ENCODE results near the gene PLCH1.

The PLCH1 gene

DNA sequence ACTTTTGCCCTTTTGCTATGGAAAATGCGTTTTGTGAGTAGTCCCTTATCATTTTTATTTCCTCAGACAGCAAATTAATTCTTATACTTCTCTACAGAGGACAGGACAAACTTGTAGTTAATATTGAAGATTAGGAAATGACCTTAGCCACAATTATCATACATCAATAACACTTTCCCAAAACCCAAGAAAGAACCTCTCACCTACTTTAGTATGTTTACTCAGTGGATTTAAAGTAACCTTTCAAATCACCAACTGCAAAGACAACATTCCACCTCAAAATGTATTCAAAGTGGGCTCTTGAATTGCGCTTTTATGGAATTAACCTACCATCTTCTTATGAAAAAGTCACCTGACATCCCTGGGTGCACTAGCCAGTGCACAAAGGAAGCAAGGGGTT, 107.3 kb downstream of the PLCH1 start:
- TF ChIP-seq, protein P1, sequence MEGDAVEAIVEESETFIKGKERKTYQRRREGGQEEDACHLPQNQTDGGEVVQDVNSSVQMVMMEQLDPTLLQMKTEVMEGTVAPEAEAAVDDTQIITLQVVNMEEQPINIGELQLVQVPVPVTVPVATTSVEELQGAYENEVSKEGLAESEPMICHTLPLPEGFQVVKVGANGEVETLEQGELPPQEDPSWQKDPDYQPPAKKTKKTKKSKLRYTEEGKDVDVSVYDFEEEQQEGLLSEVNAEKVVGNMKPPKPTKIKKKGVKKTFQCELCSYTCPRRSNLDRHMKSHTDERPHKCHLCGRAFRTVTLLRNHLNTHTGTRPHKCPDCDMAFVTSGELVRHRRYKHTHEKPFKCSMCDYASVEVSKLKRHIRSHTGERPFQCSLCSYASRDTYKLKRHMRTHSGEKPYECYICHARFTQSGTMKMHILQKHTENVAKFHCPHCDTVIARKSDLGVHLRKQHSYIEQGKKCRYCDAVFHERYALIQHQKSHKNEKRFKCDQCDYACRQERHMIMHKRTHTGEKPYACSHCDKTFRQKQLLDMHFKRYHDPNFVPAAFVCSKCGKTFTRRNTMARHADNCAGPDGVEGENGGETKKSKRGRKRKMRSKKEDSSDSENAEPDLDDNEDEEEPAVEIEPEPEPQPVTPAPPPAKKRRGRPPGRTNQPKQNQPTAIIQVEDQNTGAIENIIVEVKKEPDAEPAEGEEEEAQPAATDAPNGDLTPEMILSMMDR (IDR thresholded peaks at IDR 0.05): no peak
- H3K27me3 ChIP-seq: no peaks in the 10 kb centered on the region
- H3K9me3 ChIP-seq: no peaks in the 10 kb centered on the region
- H3K27ac ChIP-seq: no peak overlapping the region
- no peaks in the 10 kb centered on the region for H3K36me3 ChIP-seq
- no peaks in the 10 kb centered on the region for H3K4me1 ChIP-seq (ENCODE audit: control insufficient read depth in 1 of 2, insufficient read depth in 1 of 2, low read depth in 1 of 2, low read length in 1 of 2)
- no peak overlapping the region for H3K4me3 ChIP-seq (ENCODE audit: low read depth in 1 of 2, low read length in 1 of 2)

DNA sequence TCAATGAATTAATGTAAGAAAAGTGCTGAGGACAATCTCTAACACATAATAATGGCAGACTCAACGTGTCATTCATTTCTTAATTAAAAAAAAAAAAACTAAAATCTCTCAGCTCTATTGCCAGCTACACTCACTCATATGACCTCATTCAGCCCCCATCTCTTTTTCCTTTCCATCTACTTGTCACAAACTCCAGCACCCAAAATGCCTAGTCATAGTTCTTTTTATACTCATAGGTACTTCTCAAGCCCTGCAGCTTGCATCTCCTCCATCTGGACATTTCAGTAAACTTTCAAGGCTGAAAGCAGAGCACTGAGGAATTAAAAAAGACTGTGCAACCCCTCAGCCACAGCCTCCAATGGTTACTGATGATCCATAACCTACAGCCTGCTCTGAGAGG, 109.8 kb downstream of the PLCH1 start:
- Histone ChIP-seq H3K4me3 (ENCODE audit: low read depth in 1 of 2, low read length in 1 of 2) (no peak overlapping the region), H3K36me3 (no peaks in the 10 kb centered on the region), H3K9me3 (no peaks in the 10 kb centered on the region), H3K27ac (no peak overlapping the region), H3K4me1 (ENCODE audit: control insufficient read depth in 1 of 2, insufficient read depth in 1 of 2, low read depth in 1 of 2, low read length in 1 of 2) (no peaks in the 10 kb centered on the region), H3K27me3 (no peaks in the 10 kb centered on the region)
- TF ChIP-seq, protein P1 (IDR thresholded peaks at IDR 0.05): no peak

DNA sequence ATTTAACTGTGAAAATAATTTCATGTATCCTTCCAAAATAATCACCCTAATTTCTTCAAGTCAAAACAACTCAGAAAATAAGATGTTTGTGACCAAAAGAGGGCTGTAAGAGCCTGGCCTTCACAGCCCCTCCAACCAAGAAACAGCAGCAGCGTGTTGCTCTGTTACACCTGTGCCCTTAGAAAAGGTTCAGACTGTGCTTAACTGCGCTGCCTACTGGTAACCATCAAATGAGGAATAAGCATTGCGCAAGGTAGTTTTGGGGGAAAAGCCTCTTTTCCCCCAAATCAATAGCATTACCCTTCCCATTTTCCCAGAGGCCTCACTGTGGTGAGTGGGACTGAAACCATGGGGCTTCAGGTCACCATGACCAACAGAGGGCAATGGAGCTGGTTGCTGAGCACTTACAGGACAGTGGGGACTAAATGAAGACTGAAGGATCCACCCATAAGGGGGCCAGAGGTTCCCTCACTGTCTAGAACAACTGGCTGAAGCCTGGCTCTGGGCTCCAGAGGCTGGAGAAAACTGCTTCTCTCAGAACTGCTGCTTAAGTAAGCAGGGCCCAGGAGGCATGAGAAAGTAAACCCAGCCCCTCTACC, 110.7 kb downstream of the PLCH1 start:
- H3K9me3 ChIP-seq: no peaks in the 10 kb centered on the region
- TF ChIP-seq, protein P1 (IDR thresholded peaks at IDR 0.05): no peak
- no peak overlapping the region for H3K4me3 ChIP-seq (ENCODE audit: low read depth in 1 of 2, low read length in 1 of 2)
- no peaks in the 10 kb centered on the region for H3K4me1 ChIP-seq (ENCODE audit: control insufficient read depth in 1 of 2, insufficient read depth in 1 of 2, low read depth in 1 of 2, low read length in 1 of 2)
- H3K27me3 ChIP-seq: no peaks in the 10 kb centered on the region
- no peak overlapping the region for H3K27ac ChIP-seq
- H3K36me3 ChIP-seq: no peaks in the 10 kb centered on the region

DNA sequence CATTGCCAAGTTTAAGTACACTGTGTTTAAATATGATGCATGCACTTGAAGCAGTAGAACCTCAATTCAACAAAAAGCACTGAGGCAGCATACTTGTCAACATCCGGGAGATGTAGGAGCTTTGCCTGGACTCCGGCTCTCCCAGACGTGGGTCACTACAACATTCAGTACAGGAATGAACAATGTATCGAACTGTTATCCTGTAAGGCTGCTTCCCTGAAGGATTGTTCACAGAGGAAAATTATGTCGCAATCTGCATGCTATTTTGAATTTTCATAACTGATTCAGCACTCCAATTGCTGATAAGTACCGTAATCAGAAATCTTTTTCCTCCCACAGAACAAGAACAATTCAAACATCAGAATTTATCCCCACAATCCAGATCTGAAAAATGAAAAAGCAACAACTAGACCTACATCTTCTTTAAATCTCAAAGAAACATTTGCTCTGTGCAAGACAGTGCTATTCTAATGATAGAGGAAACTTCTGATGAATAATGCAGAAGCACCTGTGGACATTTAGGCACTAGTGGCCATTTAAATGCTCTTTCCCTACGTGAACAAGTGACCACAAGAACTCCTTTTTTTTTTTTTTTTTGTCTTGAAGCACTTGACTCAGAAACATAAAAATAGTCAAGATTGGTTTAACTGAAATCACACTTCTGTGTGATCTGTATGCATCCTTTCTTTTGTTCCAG, 113.4 kb downstream of the PLCH1 start:
- Histone ChIP-seq H3K27ac (no peak overlapping the region), H3K9me3 (no peaks in the 10 kb centered on the region), H3K36me3 (no peaks in the 10 kb centered on the region), H3K27me3 (no peaks in the 10 kb centered on the region), H3K4me1 (ENCODE audit: control insufficient read depth in 1 of 2, insufficient read depth in 1 of 2, low read depth in 1 of 2, low read length in 1 of 2) (no peaks in the 10 kb centered on the region), H3K4me3 (ENCODE audit: low read depth in 1 of 2, low read length in 1 of 2) (no peak overlapping the region)
- TF ChIP-seq, protein P1 (IDR thresholded peaks at IDR 0.05): no peak

DNA sequence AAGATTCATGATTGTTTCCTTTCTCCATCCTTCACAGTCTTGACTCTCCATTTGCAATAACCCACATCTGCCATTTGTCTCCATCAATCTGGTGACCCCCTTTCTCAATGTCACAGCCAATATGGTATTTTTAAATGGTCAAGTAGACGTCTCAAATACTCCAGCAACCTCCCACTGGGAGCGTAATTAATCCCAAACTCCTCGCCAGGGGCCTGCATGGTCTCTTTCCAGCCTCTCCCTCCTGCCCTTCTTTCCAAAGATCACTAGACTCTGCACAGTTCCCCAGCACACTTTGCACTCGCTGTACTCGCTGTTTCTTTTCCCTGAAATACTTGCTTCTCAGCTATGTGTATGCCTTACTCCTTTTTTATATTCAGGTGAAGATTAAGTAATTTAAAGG, 115.3 kb downstream of the PLCH1 start:
- TF ChIP-seq, protein P1 (IDR thresholded peaks at IDR 0.05): no peak
- no peaks in the 10 kb centered on the region for H3K27me3 ChIP-seq
- no peak overlapping the region for H3K4me3 ChIP-seq (ENCODE audit: low read depth in 1 of 2, low read length in 1 of 2)

More for the DNA sequence above, 115.3 kb downstream of the PLCH1 start:
- no peak overlapping the region for H3K27ac ChIP-seq
- no peaks in the 10 kb centered on the region for H3K36me3 ChIP-seq
- H3K9me3 ChIP-seq: no peaks in the 10 kb centered on the region
- H3K4me1 ChIP-seq (ENCODE audit: control insufficient read depth in 1 of 2, insufficient read depth in 1 of 2, low read depth in 1 of 2, low read length in 1 of 2): no peaks in the 10 kb centered on the region

Measured in neutrophil (primary cell).